Amniotic stem cell (primary cell): Measurements from ENCODE around the gene MTA2.
A peak's percentile ranks its signal among the peaks of the same experiment; 100 is the strongest.

Source experiments
- DNase-seq: peaks from one replicate; lab custom pipeline; 2025; lab: John Stamatoyannopoulos, UW

MTA2 gene

GRCh38 chr11:62612366-62613290 lies 11.0 kb upstream of the MTA2 start, which contains the start of the genes EML3 and ROM1:
EML3 (minus strand) TSS chr11:62612775; CDS start chr11:62612457, 318 bp downstream.
ROM1 (plus strand) TSS chr11:62613257; CDS start chr11:62613282, 25 bp downstream.
- DNase-seq, result no peak

DNA sequence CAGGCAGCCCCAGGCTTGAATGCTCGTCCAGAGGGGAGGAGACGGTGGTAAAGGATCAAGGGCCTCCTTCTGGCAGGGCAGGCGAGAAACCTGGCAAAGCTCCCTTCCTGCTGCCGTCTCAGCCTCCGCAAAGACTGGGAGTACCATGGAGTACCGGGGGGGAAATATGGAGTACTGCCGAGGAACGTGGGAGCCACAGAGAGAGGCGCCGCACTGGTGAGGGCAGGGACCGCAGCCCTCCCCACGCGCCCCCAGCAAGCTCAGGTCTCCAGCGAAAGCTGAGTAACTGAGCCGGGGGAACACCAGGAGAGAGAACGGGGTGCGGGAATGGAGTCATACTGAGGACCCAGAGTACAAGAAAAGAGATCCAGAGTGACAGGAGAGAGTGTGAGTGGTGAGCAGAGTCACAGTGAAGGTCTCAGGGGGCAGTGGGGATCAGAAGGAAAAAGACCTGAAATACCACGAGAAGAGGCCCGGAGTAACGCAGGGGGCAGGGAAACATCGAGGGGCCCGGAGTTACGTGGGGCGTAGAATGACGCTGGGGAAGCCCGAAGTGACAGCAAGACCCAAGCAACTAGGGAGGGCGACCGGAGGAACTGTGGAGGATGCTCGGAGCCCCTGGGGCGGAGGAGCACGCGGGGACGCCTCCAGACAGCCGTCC lies 10.2 kb upstream of the MTA2 start:
- no peak for DNase-seq

DNA sequence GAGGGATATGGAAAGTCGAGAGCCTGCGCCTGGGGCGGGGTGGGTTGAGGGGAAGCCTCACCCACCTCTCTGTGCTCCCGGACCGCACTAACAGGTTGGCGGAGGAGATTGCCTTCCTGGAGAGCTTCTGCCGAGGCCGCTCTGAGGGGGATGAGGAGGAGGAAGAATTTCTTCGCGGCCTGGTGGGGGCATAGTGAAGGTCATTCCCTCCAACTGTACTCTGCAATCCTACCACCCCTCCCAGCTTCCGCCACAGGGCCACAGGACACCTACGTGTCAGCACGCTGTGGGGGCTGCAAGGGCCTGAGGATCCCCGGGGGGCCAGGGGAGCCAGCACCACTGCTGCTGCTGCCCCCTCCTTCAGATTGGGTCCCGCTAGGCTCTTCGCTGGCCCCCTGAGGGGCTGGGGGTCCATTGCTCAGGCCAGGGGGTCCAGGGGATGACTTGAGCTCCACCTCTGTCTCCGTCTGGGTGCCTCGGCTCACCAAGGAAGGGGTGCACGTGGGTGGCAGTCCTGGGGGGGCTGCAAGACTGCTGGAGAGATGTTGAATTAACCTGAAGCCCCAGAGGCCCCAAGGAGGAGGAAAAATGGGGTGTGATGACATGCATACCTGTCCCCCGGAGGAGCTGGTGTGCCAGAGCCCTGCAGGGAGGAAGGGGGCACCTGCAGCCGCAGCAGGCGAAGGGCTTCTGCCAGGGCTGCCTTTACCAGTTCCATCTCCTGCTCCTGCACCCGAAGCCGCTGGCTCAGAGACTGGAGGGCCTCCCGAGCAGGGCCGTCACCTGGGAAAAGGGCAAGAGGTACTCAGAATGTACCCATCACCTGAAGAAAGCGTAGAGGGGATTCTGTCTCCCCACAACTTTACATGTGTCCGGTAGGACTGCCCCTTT lies 9.4 kb upstream of the MTA2 start:
- DNase-seq, result no peak

GRCh38 chr11:62610403-62610802 lies 8.7 kb upstream of the MTA2 start:
- no peak for DNase-seq

DNA sequence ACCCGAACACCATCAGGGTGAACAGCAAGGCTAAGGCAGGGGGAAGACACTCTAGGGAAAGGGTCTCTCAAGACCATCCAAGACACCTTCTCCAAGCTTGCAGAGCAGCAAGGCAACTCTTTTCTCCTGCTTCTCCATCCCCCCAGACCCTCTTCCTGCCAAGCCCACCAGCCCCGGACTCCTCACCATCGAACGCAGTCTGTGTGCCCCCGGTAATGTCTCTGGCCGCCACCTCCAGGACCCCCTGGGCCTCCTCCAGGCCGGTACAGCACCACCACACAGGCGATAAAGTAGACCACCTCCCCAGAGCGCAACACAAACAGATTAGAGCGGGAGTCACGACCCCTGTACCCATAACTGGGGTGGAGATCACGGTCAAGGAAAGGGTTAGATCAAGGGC lies 7.1 kb upstream of the MTA2 start:
- no peak for DNase-seq

DNA sequence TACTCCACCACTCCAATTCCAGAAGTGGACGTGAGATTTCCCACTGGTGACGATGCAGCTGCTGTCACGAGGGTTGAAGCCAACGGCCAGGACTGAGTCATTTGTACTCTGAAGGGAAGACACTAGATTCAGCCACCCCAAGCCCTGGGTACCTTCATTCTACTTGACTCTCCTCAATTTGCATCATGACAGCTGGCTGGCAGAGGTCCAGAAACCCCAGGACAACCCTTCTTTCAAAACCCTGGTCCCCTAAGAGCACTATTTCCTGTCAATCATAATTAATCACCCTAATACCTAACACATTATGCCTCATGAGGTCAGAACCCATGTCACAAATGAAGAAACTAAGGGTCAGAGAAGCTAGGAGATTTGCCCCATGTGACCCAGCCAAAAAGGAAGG lies 6.0 kb upstream of the MTA2 start:
- DNase-seq, result no peak

DNA sequence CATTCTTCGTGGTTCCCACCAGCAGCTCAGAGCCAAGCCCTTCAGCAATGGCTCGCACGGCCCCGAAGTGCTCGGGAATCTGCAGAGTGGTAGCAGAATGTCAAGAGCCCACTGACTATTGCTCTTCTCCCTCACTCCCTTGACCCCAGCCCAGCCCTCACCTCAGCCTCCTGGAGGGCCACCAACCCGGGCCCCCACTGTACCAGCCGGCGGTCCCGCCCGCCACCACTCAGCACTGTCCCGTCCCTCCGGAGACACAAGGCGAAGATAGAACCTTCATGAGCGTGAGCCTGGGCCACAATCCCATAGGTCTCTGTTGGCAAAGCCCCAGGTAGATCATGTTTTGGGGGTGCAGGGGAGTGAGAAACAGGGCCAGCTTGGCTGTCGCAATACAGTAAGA lies 4.2 kb upstream of the MTA2 start:
- DNase-seq, result no peak

- no peak for DNase-seq
Measured at GRCh38 chr11:62605467-62605866, 3.8 kb upstream of the MTA2 start.

GRCh38 chr11:62604460-62605120 lies 2.9 kb upstream of the MTA2 start:
- DNase-seq, result no peak

- no peak for DNase-seq
Measured at GRCh38 chr11:62603776-62604299, 2.2 kb upstream of the MTA2 start.

GRCh38 chr11:62603072-62603408 lies 1.4 kb upstream of the MTA2 start:
- DNase-seq, result no peak

- DNase-seq, result no peak
Measured at GRCh38 chr11:62602141-62603071, 741 bp upstream of the MTA2 start.

DNA sequence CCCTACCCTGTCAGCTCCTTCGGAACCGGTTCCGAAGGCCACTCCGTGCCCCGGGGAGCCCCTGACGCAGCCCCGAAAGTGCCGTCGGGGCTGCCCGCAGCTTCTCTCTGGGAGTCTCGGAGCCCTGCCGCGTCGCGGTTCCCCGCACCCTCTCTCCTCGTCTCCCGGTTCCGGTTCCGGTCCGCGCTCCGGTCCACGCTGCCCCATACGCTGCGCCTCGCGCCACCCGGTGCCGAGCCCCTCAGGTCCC lies 618 bp downstream of the MTA2 start:
- DNase-seq, result no peak

DNA sequence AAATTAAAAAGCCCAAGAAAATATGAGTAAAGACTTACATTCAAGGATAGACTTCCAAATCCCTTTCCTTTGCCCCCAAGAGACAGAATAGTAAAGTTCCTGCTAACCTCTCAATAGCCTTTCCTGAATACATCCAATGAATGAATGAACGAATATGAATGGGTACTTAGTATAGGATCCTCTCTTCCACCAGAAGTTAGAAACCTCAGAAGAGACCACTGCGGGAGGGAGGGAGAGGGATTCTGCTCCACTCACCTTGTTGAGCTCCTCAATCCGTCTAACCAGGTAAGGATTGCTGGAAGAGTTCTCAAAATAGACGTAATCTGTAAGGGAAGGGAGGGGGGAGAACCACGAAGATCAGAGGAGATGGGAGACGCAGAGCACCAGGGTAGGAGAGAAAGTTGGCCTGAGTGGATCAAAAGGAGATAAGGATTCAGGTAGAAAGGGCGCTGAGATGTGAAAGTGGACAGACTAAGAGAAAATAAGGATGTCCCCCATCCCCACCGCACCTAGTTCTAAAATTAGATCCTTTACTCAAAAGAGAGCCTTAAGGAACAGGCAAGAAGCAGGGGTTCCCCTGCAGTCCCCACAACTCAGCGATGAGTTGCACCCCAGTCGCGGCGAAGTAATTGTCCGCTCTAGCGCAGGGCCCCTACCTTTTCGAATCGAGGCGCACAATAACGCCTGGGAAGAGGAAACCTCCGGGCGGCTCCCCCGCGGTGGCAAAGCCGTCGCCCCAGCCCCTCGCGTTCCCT lies 1.1 kb downstream of the MTA2 start:
- DNase-seq, result no peak

DNA sequence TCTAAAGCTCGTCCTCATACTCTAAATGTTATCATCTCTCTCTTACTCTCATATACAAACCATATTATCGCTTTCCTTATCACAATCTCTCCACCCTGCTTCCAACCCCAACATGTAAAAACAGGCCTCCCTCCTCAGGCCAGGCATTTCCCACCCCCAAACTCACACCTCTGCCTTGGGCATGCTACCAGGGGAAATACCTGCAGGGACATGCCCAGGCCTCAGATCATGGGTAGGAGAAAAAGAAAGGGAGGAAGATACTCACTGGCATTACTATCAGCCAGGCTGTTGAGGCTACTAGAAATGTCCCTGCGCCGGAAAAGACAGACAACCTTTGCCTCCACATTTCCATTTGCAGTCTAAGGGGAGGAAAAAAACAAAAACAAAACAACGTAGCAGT lies 1.8 kb downstream of the MTA2 start:
- no peak for DNase-seq

DNA sequence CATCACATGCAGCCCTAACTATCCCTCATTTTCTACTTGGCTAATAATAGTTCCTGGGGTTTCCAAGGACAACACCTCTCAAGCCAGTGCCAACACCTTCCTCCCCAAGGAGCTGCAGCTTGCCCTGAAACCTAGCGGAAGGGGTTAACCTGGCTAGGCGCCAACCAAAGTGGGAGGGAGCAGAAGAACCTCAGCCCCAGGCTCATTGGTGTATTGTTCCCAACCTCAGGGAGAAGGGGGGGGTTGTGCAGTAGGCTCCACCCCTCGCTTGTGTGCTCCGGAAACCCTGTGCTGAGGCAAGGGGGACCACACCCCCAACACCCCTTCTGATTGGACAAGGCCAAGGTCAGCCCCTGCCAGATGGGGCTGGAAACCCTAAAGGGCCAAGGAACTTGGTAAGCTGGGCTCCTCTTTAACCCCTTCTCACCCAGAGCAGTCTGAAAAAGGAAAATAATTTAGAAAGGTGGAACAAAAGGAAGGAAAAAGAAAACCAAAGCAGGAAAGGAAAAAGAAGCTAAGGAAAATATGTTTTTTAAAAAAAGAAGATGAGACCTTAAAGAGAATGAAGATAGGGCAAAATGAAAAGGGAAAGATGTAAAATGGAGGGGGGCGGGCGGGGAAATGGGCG lies 2.5 kb downstream of the MTA2 start:
- peak; percentile 89 for DNase-seq

DNA sequence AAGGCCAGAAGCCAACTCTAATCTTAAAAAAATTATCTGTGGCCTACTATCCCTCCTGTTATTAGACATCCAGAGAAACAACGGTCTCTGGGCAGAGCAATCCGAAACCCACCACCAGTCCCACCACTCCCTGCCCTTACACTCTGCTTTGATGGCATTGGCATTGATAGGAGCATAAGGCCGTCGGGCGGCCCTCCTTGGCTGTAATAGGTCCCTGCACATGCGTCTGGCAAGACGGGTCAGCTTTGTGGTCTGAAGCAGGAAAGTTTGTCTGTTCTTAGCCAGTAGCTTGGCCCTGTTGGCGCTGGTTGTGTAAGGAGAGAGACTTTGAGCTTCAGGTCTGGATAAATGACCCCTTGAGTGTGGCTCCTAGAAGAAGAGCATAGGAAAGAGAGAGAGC lies 6.5 kb downstream of the MTA2 start:
- no peak for DNase-seq

- DNase-seq, result no peak
Measured at GRCh38 chr11:62593434-62594044, 8.1 kb downstream of the MTA2 start.

DNA sequence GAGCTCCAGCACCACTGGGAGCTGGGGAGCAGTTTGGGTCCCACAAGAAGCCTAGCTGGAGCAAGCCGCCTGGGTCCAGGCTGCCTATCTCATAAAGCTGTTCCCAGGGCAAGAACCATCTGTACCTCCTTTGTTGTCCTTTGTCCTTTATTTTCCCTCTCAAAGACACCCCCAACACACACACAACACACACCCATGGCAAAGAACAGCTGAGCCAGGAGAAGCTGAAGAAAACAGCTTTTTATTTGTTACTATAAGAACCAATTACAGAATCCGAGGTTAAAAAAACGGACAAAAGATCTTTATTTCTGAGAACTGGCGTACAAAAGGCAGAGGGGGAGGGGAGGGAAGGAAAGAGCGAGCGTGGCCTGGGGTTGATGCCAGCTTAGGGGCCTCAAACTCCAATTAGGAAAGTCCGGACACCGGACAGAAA lies 8.7 kb downstream of the MTA2 start:
- no peak for DNase-seq
